Pulmonary artery endothelial cell (primary cell): ENCODE results near the gene HIVEP3. TPM values are rescaled to one million over a fixed set of nuclear protein-coding genes. Genes with fewer than 3 reads are reported as not detected.

ENCODE experiments used
- DNase-seq: peaks from one replicate; pipeline ENCODE4 v3.0.0-alpha.2; 2011; ENCODE audit warnings: low read depth, low spot score
- total RNA-seq: library from RNA; depleted of rRNA; stranded (reverse); fragments of >200 nt; gene quantifications from 2 replicates; pipeline ENCODE4 v1.2.3, GENCODE V29; 2014

HIVEP3 gene
- total RNA-seq, 1 donor from 2014 or later = 1.1 TPM

- DNase-seq = no peak
These were observed 153.6 kb downstream of the HIVEP3 start for GRCh38 chr1:41765152-41765551.

GRCh38 chr1:41764656-41765055, 154.1 kb downstream of the HIVEP3 start:
- DNase-seq = no peak

- DNase-seq = no peak
These were observed 155.9 kb downstream of the HIVEP3 start for GRCh38 chr1:41762777-41763176.

DNA sequence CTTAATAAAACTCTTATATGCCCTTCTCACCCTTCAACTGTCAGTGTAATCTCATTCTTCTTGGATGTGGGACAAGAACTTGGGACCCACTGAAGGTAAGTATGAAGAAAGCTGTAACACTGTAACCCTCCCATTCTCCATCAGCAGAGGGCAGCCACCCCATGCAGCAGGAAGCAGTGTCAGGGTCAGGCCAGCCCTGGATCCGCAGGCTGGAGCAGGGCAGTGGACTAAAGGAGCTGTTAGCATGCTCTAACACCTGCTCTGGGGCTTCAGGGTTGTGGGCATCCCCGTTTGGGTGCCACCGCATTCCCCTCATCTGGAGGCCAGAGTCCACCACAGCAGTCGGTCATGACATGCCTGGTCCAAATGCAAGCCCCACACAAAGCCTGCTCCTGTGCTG, 156.5 kb downstream of the HIVEP3 start:
- no peak for DNase-seq

DNA sequence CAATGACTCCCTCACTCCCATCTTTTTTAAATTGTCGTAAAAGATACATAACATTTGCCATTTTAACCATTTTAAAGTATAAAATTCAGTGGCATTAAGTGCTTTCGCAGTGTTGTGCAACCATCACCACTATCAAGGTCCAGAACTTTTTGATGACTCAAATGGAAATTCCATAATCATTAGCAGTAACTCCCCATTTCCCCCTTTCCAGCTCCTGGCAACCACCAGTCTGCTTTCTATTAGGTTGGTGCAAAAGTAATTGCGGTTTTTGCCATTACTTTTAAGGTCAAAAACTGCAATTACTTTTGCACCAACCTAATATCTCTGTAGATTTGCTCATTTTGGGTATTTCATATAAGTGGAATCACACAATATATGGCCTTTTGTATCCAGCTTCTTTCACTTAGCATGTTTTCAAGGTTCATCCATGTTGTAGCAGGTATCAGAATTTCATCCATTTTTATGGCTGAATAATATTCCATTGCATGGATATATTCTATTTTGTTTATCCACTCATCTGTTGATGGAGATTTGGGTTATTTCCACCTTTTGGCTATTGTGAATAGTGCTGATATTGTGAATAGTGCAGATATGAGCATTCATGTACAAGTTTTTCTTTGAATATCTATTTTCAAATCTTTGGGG, 159.7 kb downstream of the HIVEP3 start:
- DNase-seq = no peak

- no peak for DNase-seq
These were observed 160.2 kb downstream of the HIVEP3 start for GRCh38 chr1:41758500-41758899.

GRCh38 chr1:41754540-41754939, 164.2 kb downstream of the HIVEP3 start:
- no peak for DNase-seq

GRCh38 chr1:41752514-41753170, 166.1 kb downstream of the HIVEP3 start:
- DNase-seq = no peak

DNA sequence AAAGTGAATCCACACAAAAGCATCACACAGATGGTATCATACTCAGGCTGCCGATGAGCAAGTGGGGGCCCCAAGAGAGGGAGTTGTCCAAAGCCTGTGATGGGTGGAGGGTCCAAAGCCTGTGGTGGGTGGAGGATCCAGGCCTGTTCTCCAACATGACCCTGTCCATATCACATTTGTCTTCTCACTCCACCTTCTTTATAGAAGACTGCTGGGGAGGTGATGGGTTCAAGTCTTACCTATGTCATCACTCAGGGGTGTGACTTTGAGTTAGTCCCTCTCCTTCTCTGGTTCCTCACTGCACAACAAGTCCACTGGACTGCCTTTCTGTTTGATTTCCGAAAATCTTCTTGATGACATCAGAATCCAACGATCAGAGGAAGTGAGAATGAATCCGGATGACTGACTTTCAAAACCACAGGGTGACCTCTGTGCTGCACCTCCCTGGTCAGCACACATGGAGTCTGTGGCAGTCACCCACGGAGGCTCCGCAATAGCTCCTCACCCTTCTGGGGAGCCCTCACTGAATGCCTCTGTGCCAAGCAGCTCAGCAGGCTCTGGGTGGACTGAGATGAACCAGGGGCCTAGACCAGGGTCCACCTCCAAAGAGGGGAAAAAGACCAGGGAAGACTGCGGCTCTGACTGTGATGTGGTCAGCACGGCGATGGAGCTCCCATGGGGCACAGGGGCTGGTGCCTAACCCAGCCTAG, 166.8 kb downstream of the HIVEP3 start:
- no peak for DNase-seq

DNA sequence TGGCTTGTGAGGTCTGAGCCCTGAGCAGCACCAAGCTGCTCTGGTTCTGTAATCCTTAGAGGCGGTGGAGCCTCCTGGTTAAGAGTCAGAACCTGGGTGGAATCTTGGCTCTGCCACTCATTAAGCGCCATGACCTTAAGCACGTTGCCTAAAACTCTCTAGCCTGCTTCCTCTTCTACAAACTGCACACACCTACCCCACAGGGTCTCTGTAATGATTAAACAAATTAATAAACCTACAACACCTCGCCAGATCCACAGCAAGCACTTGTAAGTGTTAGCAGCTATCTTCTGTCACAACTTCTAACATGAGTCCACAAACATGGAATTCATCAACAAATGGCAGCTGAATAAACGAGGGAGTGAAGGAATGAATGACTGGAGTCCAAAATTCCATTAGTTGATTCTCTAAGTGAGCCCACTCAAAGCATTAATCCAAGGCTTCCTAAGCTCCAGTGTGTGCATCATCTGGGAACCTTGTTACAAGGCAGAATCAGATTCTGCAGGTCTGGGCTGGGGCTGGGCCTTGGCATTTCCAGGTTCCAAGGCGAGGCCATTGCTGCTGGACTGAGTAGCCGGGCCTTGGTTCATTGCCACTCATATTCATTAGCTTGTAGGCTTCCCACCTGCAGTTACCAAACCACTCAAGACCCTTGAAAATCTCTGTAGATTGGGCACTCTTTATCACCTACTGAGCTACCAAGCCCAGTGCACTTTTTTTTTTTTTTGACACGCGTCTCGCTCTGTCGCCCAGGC, 168.6 kb downstream of the HIVEP3 start:
- DNase-seq = no peak

DNA sequence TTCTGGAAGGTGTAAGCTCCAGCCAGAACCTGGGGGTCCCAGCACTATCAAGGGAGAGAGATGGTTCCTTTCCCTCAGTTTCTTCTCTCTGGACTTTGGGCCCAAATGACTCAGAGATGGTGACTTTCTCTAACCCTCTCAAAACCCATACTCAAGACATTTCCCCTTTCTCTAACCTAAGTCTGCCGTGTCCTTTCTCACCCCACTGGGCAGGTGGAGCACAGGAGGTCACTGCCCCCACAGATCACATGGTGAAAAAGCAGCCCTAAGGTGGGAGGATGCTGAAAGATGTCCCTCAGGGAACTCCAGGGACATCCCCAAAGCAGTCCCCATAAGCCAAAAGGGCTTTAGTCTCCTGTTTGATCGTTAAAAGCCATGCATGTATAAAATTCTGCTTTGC, 173.7 kb downstream of the HIVEP3 start:
- DNase-seq = no peak

- DNase-seq = no peak
These were observed 175.4 kb downstream of the HIVEP3 start for GRCh38 chr1:41743366-41743765.

DNA sequence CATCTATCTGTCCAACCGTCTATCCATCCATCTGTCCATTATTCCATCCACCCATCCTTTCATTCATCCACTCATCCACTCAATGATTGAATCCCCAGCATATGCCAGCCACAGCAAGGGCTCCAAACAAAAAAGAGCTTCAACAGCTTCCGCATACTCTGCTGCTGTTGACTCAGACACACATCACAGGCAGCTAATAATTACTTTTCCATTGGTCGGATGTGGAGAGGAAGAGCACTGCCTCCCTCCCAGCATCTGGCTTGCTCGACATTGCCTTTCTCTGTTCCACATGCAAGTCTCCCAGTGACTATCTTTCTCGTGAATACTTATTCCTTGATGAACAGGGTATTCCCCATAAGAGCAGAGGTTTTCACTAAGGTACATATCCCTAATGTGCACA, 176.5 kb downstream of the HIVEP3 start:
- no peak for DNase-seq

- DNase-seq = no peak
These were observed 177.5 kb downstream of the HIVEP3 start for GRCh38 chr1:41741244-41741643.

DNA sequence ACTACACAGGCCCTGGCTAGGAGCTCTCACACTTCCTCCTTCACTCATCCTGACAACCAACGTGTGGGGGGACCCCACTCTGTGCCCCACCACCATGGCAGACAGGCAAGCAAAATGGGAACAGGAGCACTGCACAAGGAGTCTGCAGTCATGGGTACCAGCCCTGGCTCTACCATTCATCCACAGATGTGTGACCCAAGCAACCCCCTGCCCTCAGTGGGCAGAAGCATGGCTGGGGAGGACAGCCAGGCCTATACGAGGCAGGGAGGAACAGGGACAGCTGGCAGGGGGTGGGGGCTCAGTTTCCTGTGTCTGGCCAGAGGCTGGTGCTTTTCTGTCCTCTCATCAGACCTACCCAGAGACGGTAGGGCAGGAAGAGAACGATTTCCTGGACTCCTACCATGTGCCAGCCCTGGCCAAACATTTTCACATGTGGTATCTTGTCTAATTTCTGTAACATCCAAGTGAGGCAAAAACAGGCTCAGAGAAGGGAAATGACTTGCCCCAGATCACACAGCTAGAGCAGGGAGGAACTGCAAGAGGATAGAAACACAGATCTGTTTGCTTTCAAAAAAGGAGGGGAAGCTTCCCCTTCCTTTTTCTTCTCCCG, 178.0 kb downstream of the HIVEP3 start:
- DNase-seq = no peak

DNA sequence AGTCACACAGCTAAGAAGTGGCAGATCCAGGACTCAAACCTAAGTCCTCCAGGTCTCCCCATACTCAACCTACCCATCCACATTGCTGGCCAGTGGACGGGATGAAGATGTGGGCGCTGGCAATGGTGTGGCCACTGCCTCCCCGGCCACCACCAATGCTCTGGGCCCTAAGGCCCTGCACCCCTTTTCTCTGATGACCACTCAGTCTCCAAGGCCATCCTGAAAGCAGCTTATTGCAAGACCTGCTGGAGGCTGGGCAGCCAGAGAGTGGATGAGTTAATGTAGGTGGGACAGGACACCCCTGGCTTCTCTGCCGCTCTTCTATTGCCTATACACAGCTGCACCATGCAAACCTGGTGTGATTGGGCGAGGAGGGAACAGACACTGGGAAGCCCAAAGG, 178.7 kb downstream of the HIVEP3 start:
- no peak for DNase-seq

DNA sequence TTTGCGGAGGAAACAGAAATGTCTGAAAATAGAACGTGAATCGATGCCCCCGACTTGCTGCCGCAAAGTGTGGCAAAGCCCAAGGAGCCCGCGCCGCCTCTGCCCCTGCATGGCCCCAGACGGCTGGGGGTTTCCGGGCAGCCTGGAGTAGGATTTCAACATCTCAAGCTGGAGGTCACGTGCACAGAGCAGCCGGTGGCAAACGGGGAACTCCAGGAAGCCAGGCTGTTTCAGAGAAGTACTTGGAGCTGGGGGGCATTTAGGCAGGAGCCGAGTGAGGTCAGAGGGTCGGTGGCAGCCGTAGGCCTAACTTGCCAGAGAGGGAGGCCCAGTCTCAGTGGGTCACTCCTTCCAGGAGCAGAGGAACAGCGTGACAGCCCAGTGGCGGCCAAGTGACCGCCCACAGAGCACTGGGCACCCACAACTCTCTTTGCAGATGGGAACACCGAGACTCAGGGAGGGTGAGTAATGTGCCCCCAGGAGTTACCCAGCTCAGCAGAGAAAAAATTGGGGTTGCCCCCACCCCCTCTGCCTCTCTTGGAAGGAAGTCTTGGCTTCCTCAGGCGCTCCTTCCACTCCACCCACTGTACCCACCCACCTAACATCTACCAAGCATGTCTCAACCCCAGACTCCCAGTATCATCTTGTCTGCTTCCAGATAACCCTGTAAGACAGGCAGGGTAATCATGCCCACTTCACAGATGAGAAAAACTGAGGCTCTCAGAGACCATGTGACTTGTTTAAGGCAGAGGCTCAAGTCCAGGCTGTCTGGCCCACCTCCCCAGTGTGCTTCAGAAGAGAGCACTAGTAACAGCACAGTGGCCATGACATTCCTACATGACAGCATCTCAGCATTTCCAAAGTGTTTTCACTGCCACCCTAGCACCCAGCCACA, 179.4 kb downstream of the HIVEP3 start:
- DNase-seq = no peak

DNA sequence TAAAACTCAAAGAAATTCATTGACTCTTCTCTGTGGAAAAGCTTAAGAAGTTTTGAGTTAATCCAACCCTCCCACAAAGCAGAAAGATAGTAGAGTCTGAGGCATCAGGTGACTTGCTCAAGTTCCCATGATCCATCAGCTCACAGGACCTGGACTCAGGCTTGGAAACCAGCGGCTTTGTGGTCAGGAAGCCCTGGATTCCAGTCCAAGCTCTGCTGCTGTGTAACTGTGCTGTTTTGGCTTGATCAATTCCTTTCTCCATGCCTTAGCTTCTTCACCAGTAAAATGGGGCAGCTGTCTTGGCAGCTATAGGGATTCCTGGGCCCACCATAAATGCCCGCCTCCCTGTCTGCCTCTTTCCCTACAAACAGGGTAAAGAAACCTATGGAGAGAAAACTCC, 180.2 kb downstream of the HIVEP3 start:
- DNase-seq = no peak

GRCh38 chr1:41738006-41738405, 180.7 kb downstream of the HIVEP3 start:
- DNase-seq = no peak

- no peak for DNase-seq
These were observed 183.0 kb downstream of the HIVEP3 start for GRCh38 chr1:41735631-41736260.
